Measurements from ENCODE around the gene ARL6IP4.

ARL6IP4 gene

GRCh38 chr12:122979001-122979907 lies 1.2 kb upstream of the ARL6IP4 start:
- TF ChIP-seq CTCF (IDR thresholded peaks at IDR 0.05; ENCODE audit: insufficient read depth, low read depth, low read length, missing control alignments) = no peak
- DNase-seq (ENCODE audit: low read depth) = no peak
- peak overlapping the region; percentile 86 for H3K4me3 ChIP-seq (ENCODE audit: low read length)

GRCh38 chr12:122979908-122980182 lies 636 bp upstream of the ARL6IP4 start:
- no peak for TF ChIP-seq CTCF (IDR thresholded peaks at IDR 0.05; ENCODE audit: insufficient read depth, low read depth, low read length, missing control alignments)
- H3K4me3 ChIP-seq (ENCODE audit: low read length) = peak overlapping the region; percentile 86
- no peak for DNase-seq (ENCODE audit: low read depth)

- DNase-seq (ENCODE audit: low read depth) = peak; percentile 20
- H3K4me3 ChIP-seq (ENCODE audit: low read length) = peak overlapping the region; percentile 86
- TF ChIP-seq CTCF (IDR thresholded peaks at IDR 0.05; ENCODE audit: insufficient read depth, low read depth, low read length, missing control alignments) = no peak
Measured at GRCh38 chr12:122981036-122981471, 573 bp downstream of the ARL6IP4 start.

GRCh38 chr12:122981587-122982476 lies 1.4 kb downstream of the ARL6IP4 start:
- peak overlapping the region; percentile 86 for H3K4me3 ChIP-seq (ENCODE audit: low read length)
- no peak for DNase-seq (ENCODE audit: low read depth)
- TF ChIP-seq CTCF (IDR thresholded peaks at IDR 0.05; ENCODE audit: insufficient read depth, low read depth, low read length, missing control alignments) = no peak

GRCh38 chr12:122982477-122982815 lies 2.0 kb downstream of the ARL6IP4 start:
- no peak for TF ChIP-seq CTCF (IDR thresholded peaks at IDR 0.05; ENCODE audit: insufficient read depth, low read depth, low read length, missing control alignments)
- H3K4me3 ChIP-seq (ENCODE audit: low read length) = no peak overlapping the region
- DNase-seq (ENCODE audit: low read depth) = no peak

- TF ChIP-seq CTCF (IDR thresholded peaks at IDR 0.05; ENCODE audit: insufficient read depth, low read depth, low read length, missing control alignments) = no peak
- no peak for DNase-seq (ENCODE audit: low read depth)
- no peak overlapping the region for H3K4me3 ChIP-seq (ENCODE audit: low read length)
Measured at GRCh38 chr12:122982963-122983788, 2.7 kb downstream of the ARL6IP4 start.

All from epithelial cell of esophagus (primary cell).